ENCODE data around the gene KDM4C.

DNA sequence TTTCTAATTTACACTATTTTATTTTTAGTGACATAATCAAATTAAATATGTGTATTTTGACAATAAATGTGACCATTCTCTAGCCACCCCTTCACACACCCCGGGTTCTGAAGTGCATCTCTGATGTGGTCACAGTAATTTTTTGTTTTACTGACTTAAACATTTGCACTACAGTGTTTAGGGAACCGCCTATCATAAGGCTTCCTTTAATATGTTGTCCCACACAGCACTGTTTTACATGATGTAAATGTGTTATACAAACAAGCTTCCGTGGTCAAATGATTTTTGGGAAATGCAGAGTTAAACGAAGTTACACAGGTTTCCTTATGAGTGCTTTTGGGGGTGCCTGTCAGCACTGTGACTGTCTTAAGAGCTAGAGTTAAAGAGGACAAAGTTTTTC is 86.5 kb downstream of the KDM4C start:
- TF ChIP-seq, protein P1, sequence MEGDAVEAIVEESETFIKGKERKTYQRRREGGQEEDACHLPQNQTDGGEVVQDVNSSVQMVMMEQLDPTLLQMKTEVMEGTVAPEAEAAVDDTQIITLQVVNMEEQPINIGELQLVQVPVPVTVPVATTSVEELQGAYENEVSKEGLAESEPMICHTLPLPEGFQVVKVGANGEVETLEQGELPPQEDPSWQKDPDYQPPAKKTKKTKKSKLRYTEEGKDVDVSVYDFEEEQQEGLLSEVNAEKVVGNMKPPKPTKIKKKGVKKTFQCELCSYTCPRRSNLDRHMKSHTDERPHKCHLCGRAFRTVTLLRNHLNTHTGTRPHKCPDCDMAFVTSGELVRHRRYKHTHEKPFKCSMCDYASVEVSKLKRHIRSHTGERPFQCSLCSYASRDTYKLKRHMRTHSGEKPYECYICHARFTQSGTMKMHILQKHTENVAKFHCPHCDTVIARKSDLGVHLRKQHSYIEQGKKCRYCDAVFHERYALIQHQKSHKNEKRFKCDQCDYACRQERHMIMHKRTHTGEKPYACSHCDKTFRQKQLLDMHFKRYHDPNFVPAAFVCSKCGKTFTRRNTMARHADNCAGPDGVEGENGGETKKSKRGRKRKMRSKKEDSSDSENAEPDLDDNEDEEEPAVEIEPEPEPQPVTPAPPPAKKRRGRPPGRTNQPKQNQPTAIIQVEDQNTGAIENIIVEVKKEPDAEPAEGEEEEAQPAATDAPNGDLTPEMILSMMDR (IDR thresholded peaks at IDR 0.05) = no peak
- TF ChIP-seq MAFK (IDR thresholded peaks at IDR 0.05; ENCODE audit: partially characterized antibody) = no peak
- TF ChIP-seq RAD21 (conservative IDR thresholded peaks at IDR 0.05 in 1 of 2, IDR thresholded peaks at IDR 0.05 in 1 of 2) = no peak
- TF ChIP-seq EHMT2 (IDR thresholded peaks at IDR 0.05; ENCODE audit: low read depth) = no peak
- TF ChIP-seq, protein P2, sequence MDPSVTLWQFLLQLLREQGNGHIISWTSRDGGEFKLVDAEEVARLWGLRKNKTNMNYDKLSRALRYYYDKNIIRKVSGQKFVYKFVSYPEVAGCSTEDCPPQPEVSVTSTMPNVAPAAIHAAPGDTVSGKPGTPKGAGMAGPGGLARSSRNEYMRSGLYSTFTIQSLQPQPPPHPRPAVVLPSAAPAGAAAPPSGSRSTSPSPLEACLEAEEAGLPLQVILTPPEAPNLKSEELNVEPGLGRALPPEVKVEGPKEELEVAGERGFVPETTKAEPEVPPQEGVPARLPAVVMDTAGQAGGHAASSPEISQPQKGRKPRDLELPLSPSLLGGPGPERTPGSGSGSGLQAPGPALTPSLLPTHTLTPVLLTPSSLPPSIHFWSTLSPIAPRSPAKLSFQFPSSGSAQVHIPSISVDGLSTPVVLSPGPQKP (IDR thresholded peaks at IDR 0.05; ENCODE audit: low read depth, low read length) = no peak

Data from A549 (cell line).